ENCODE results near the gene KRTAP10-10.

DNA sequence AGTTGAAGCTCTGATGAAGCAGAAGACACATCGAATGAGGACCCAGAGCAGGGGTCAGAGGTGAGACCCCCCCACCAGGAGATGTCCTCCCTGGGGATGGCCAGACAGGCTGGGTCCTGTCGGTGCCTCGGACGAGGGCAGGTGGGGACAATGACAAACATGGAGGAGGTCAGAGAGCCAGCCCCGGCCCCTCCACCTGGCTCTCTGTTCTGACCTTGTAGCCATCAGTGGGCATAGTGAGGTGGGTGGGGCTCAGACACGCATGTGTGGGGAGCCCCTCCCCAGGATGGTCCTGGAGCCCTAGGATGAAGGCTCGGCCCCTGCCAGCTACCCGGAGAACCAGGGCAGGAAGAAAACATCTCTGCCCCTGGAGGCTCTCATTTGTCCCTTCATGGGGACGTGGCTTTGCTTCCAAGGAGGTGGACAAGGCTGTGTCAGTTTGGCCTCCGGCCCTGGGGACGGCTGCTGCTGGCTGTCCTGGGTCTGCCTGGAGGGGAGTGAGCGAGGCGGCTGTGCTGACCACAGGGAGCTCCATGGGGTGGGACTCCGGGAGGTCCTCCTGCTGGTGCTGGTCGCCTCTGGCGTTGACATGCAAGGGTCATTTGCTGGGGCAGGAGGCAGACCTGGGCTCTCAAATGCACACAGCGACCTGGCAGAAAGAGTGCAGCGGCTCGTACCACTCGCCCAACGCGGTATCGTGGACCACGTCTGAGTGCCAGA is 47.4 kb upstream of the KRTAP10-10 start:
- TF ChIP-seq, protein P1, sequence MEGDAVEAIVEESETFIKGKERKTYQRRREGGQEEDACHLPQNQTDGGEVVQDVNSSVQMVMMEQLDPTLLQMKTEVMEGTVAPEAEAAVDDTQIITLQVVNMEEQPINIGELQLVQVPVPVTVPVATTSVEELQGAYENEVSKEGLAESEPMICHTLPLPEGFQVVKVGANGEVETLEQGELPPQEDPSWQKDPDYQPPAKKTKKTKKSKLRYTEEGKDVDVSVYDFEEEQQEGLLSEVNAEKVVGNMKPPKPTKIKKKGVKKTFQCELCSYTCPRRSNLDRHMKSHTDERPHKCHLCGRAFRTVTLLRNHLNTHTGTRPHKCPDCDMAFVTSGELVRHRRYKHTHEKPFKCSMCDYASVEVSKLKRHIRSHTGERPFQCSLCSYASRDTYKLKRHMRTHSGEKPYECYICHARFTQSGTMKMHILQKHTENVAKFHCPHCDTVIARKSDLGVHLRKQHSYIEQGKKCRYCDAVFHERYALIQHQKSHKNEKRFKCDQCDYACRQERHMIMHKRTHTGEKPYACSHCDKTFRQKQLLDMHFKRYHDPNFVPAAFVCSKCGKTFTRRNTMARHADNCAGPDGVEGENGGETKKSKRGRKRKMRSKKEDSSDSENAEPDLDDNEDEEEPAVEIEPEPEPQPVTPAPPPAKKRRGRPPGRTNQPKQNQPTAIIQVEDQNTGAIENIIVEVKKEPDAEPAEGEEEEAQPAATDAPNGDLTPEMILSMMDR (IDR thresholded peaks at IDR 0.05) = no peak
- no peak for TF ChIP-seq POLR2A (IDR thresholded peaks at IDR 0.05)

Data from tibial nerve (tissue), 3 donors.